HEK293T (cell line): ENCODE measurements around the gene LMF1.

Experiments
- CTCF ChIA-PET: fragments of 350-600 bp; formaldehyde crosslinking; extraction: SDS; loops from one replicate; lab custom pipeline; 2021; ENCODE audit warnings: antibody characterized with exemption, inconsistent platforms; lab: Yijun Ruan, JAX
- POLR2A ChIA-PET: fragments of 350-600 bp; formaldehyde crosslinking; extraction: SDS; loops from one replicate; lab custom pipeline; 2020; ENCODE audit warnings: antibody characterized with exemption, inconsistent platforms; lab: Yijun Ruan, JAX
- DNase-seq: peaks from one replicate; pipeline ENCODE4 v3.0.0; 2012; ENCODE audit warnings: mixed read lengths; ENCODE audit errors: extremely low spot score
- ARNT ChIP-seq: fragments of 450-650 bp; IDR thresholded peaks from 2 replicates; pipeline ENCODE4 v1.6.1; 2017; ENCODE audit warnings: mild to moderate bottlenecking
- BHLHE40 ChIP-seq: fragments of 450-650 bp; IDR thresholded peaks from 2 replicates; pipeline ENCODE4 v1.6.1; 2016; ENCODE audit warnings: mild to moderate bottlenecking, moderate library complexity, borderline replicate concordance
- CTBP1 ChIP-seq: fragments of 450-650 bp; IDR thresholded peaks from 2 replicates; pipeline ENCODE4 v1.6.1; 2016; ENCODE audit warnings: borderline replicate concordance
- ELF4 ChIP-seq: fragments of 450-650 bp; IDR thresholded peaks from 2 replicates; pipeline ENCODE4 v1.6.1; 2017; ENCODE audit warnings: antibody characterized with exemption
- FOXA1 ChIP-seq: fragments of 450-650 bp; IDR thresholded peaks from 2 replicates; pipeline ENCODE4 v1.6.1; 2016; ENCODE audit warnings: mild to moderate bottlenecking
- FOXK2 ChIP-seq: fragments of 450-650 bp; IDR thresholded peaks from 2 replicates; pipeline ENCODE4 v1.6.1; 2016; ENCODE audit warnings: mild to moderate bottlenecking
- FOXM1 ChIP-seq: fragments of 450-650 bp; IDR thresholded peaks from 2 replicates; pipeline ENCODE4 v1.6.1; 2017; ENCODE audit warnings: mild to moderate bottlenecking, borderline replicate concordance
- HDGF ChIP-seq: fragments of 450-650 bp; IDR thresholded peaks from 2 replicates; pipeline ENCODE4 v1.6.1; 2017; ENCODE audit warnings: antibody characterized with exemption, borderline replicate concordance
- L3MBTL2 ChIP-seq: fragments of 450-650 bp; conservative IDR thresholded peaks from 2 replicates; pipeline ENCODE4 v1.6.1; 2016; ENCODE audit warnings: mild to moderate bottlenecking
- LEF1 ChIP-seq: fragments of 450-650 bp; IDR thresholded peaks from 2 replicates; pipeline ENCODE4 v1.6.1; 2017; ENCODE audit warnings: mild to moderate bottlenecking, borderline replicate concordance
- NFRKB ChIP-seq: fragments of 450-650 bp; IDR thresholded peaks from 2 replicates; pipeline ENCODE4 v1.6.1; 2016; ENCODE audit warnings: mild to moderate bottlenecking, moderate library complexity
- PKNOX1 ChIP-seq: fragments of 450-650 bp; IDR thresholded peaks from 2 replicates; pipeline ENCODE4 v1.6.1; 2016
- SP1 ChIP-seq: fragments of 450-650 bp; IDR thresholded peaks from 2 replicates; pipeline ENCODE4 v1.6.1; 2017
- SUZ12 ChIP-seq: fragments of 450-650 bp; IDR thresholded peaks from 2 replicates; pipeline ENCODE4 v1.6.1; 2016; ENCODE audit warnings: mild to moderate bottlenecking
- TARDBP ChIP-seq: fragments of 450-650 bp; IDR thresholded peaks from 2 replicates; pipeline ENCODE4 v1.6.1; 2016
- ZNF384 ChIP-seq: fragments of 450-650 bp; IDR thresholded peaks from 2 replicates; pipeline ENCODE4 v1.6.1; 2016

Gene LMF1

GRCh38 chr16:974001-974601, 3.3 kb upstream of the LMF1 start:
- no peak for DNase-seq

DNA sequence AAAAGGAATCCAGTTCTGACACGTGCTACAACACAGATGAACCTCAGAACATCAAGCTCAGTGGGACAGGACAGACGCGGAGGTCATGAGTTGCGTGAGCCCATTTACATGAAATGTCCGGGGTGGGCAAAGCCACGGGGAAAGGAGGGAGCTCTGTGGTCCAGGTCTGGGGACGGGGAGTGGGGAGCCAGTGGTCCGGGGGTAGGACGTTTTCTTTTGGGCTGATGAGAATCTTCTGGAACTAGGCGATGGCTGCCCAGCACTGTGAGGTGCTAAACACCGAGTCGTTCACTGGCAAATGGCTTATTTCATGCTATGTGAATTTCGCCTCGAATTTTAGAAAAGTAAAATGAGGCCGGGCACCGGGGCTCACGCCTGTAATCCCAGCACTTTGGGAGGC, 2.6 kb upstream of the LMF1 start:
- ChIA-PET POLR2A (interaction anchor here (2.2 kb wide), 1 partner anchor 8 kb away, joined by 6 read pairs; the partner anchor contains the start of gene SOX8), CTCF (no interaction called here)
- TF ChIP-seq SP1 (no peak), L3MBTL2 (no peak), BHLHE40 (no peak), ARNT (no peak)
- DNase-seq: no peak

More at GRCh38 chr16:974001-974601, 3.3 kb upstream of the LMF1 start:
- CTCF ChIA-PET: no interaction called here
- TF ChIP-seq FOXK2: no peak
- TF ChIP-seq CTBP1: no peak
- TF ChIP-seq PKNOX1: no peak
- no peak for TF ChIP-seq NFRKB
- TF ChIP-seq BHLHE40: no peak
- TF ChIP-seq L3MBTL2: no peak
- TF ChIP-seq ELF4: no peak
- no peak for TF ChIP-seq SUZ12
- TF ChIP-seq LEF1: no peak
- no peak for TF ChIP-seq TARDBP
- no peak for TF ChIP-seq ARNT
- no peak for TF ChIP-seq FOXM1
- TF ChIP-seq SP1: no peak
- TF ChIP-seq ZNF384: no peak
- TF ChIP-seq HDGF: no peak
- POLR2A ChIA-PET: interaction anchor here (2.2 kb wide), 1 partner anchor 7 kb away, joined by 6 read pairs; the partner anchor contains the start of gene SOX8

GRCh38 chr16:972316-973002, 1.7 kb upstream of the LMF1 start:
- ChIA-PET CTCF (no interaction called here), POLR2A (interaction anchor here (2.2 kb wide), 1 partner anchor 9 kb away, joined by 6 read pairs; the partner anchor contains the start of gene SOX8)
- no peak for TF ChIP-seq ZNF384
- TF ChIP-seq BHLHE40: no peak
- TF ChIP-seq SUZ12: no peak
- TF ChIP-seq TARDBP: no peak
- TF ChIP-seq ARNT: no peak
- no peak for TF ChIP-seq PKNOX1
- TF ChIP-seq HDGF: no peak
- TF ChIP-seq LEF1: no peak
- TF ChIP-seq CTBP1: no peak
- no peak for TF ChIP-seq FOXK2
- TF ChIP-seq SP1: no peak
- TF ChIP-seq FOXM1: no peak
- no peak for TF ChIP-seq NFRKB
- TF ChIP-seq FOXA1: no peak
- TF ChIP-seq L3MBTL2: no peak
- TF ChIP-seq ELF4: no peak
- DNase-seq: no peak

GRCh38 chr16:971981-972315, 1.2 kb upstream of the LMF1 start:
- ChIA-PET POLR2A (interaction anchor here (2.2 kb wide), 1 partner anchor 10 kb away, joined by 6 read pairs; the partner anchor contains the start of gene SOX8), CTCF (no interaction called here)
- TF ChIP-seq SP1: no peak
- TF ChIP-seq ZNF384: no peak
- no peak for TF ChIP-seq TARDBP
- TF ChIP-seq SUZ12: no peak
- no peak for TF ChIP-seq HDGF
- no peak for TF ChIP-seq FOXA1
- no peak for TF ChIP-seq L3MBTL2
- no peak for TF ChIP-seq PKNOX1

DNA sequence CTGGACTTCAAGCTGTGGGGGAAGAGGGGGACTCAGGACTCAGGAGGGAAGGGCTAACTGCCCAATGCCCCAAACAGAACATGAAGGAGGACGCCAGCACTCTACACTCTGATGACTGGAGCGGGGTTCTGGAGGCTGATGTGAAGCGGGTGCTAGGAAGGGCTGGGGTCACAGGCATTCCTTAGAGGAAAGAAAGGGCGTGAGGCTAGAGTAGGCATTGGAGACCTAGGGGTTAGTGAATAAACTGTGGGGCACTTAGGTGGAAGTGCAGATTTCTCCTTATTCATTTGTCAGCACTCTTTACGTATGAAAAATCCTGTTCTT, 760 bp upstream of the LMF1 start:
- POLR2A ChIA-PET: no interaction called here
- TF ChIP-seq TARDBP: no peak
- TF ChIP-seq SP1: no peak
- TF ChIP-seq CTBP1: no peak
- no peak for TF ChIP-seq LEF1
- TF ChIP-seq ELF4: no peak
- no peak for TF ChIP-seq FOXK2
- no peak for TF ChIP-seq L3MBTL2
- no peak for TF ChIP-seq ARNT
- TF ChIP-seq HDGF: no peak
- no peak for TF ChIP-seq FOXA1
- no peak for TF ChIP-seq NFRKB
- TF ChIP-seq ZNF384: no peak
- TF ChIP-seq FOXM1: no peak
- TF ChIP-seq PKNOX1: no peak
- no peak for TF ChIP-seq BHLHE40
- no peak for TF ChIP-seq SUZ12

More at GRCh38 chr16:971981-972315, 1.2 kb upstream of the LMF1 start:
- DNase-seq: no peak

More for the DNA sequence above, 760 bp upstream of the LMF1 start:
- DNase-seq: no peak
- CTCF ChIA-PET: no interaction called here
